GM12891 (cell line): ENCODE results near the gene RHBDD2.

Source experiments
- POLR2A ChIP-seq: IDR thresholded peaks from 2 replicates; pipeline ENCODE4 v1.6.1; 2011; ENCODE audit warnings: low read depth, low read length, control low read depth
- POLR2AphosphoS5 ChIP-seq: IDR thresholded peaks from 2 replicates; pipeline ENCODE4 v1.6.1; 2011; ENCODE audit warnings: low read depth, low read length, control low read depth
- SPI1 ChIP-seq: IDR thresholded peaks from 2 replicates; pipeline ENCODE4 v1.6.1; 2011; ENCODE audit warnings: low read depth, low read length, control low read depth
- TAF1 ChIP-seq: IDR thresholded peaks from 2 replicates; pipeline ENCODE4 v1.6.1; 2011; ENCODE audit warnings: low read depth, low read length, control low read depth

- TF ChIP-seq POLR2A (no peak), POLR2AphosphoS5 (no peak), TAF1 (no peak), SPI1 (no peak)
Measured at GRCh38 chr7:75869776-75870379, 9.0 kb upstream of the RHBDD2 start.
